ENCODE results near the gene MAP2K3. TPM values are rescaled to one million over a fixed set of nuclear protein-coding genes. Genes with fewer than 3 reads are reported as not detected.

The MAP2K3 gene
- total RNA-seq, 2 donors from 2014 or later = 15.3 to 48.1 TPM

GRCh38 chr17:21354796-21355385, 70.4 kb downstream of the MAP2K3 start:
- ATAC-seq (no peak), DNase-seq (no peak)
- 77 to 81% methylated on average over 10 to 13 of the region's 13 CpGs for WGBS, 2 donors
- Histone ChIP-seq H3K9me3 (no peaks in the 10 kb centered on the region), H3K27me3 (no peaks in the 10 kb centered on the region), H3K36me3 (replicated peaks in 1 of 2; ENCODE audit: insufficient read depth in 1 of 2, low read depth in 2 of 2) (no peaks in the 10 kb centered on the region), H3K4me3 (no peak overlapping the region), H3K4me1 (no peaks in the 10 kb centered on the region), H3K27ac (no peak overlapping the region)
- TF ChIP-seq POLR2A (IDR thresholded peaks at IDR 0.05) = no peak
- TF ChIP-seq CTCF (IDR thresholded peaks at IDR 0.05) = no peak
- intact Hi-C loops (cut with DNase I) = no loop called here

GRCh38 chr17:21355586-21355985, 71.1 kb downstream of the MAP2K3 start:
- Histone ChIP-seq H3K4me3 (no peak overlapping the region), H3K9me3 (no peaks in the 10 kb centered on the region), H3K27me3 (no peaks in the 10 kb centered on the region), H3K4me1 (no peaks in the 10 kb centered on the region), H3K36me3 (replicated peaks in 1 of 2; ENCODE audit: insufficient read depth in 1 of 2, low read depth in 2 of 2) (no peaks in the 10 kb centered on the region), H3K27ac (no peak overlapping the region)
- DNase-seq = no peak
- ATAC-seq = no peak
- no peak for TF ChIP-seq CTCF (IDR thresholded peaks at IDR 0.05)
- no peak for TF ChIP-seq POLR2A (IDR thresholded peaks at IDR 0.05)
- WGBS, 2 donors = 78 to 85% methylated on average over 8 to 12 of the region's 12 CpGs
- intact Hi-C loops (cut with DNase I) = no loop called here

GRCh38 chr17:21356537-21357127, 72.1 kb downstream of the MAP2K3 start:
- ATAC-seq = no peak

GRCh38 chr17:21357281-21357680, 72.8 kb downstream of the MAP2K3 start:
- ATAC-seq = no peak

More at GRCh38 chr17:21356537-21357127, 72.1 kb downstream of the MAP2K3 start:
- no peaks in the 10 kb centered on the region for H3K36me3 ChIP-seq (replicated peaks in 1 of 2; ENCODE audit: insufficient read depth in 1 of 2, low read depth in 2 of 2)
- DNase-seq = no peak
- H3K27me3 ChIP-seq = no peaks in the 10 kb centered on the region
- H3K9me3 ChIP-seq = no peaks in the 10 kb centered on the region
- intact Hi-C loops (cut with DNase I) = no loop called here
- no peak overlapping the region for H3K4me3 ChIP-seq
- no peak overlapping the region for H3K27ac ChIP-seq
- WGBS, 2 donors = 77 to 95% methylated on average over 2 of the region's 2 CpGs
- TF ChIP-seq CTCF (IDR thresholded peaks at IDR 0.05) = no peak
- TF ChIP-seq POLR2A (IDR thresholded peaks at IDR 0.05) = no peak
- no peaks in the 10 kb centered on the region for H3K4me1 ChIP-seq

More at GRCh38 chr17:21357281-21357680, 72.8 kb downstream of the MAP2K3 start:
- no peaks in the 10 kb centered on the region for H3K27me3 ChIP-seq
- no peak for DNase-seq
- H3K4me1 ChIP-seq = no peaks in the 10 kb centered on the region
- no peaks in the 10 kb centered on the region for H3K36me3 ChIP-seq (replicated peaks in 1 of 2; ENCODE audit: insufficient read depth in 1 of 2, low read depth in 2 of 2)
- H3K4me3 ChIP-seq = no peak overlapping the region
- TF ChIP-seq POLR2A (IDR thresholded peaks at IDR 0.05) (no peak), CTCF (IDR thresholded peaks at IDR 0.05) (no peak)
- intact Hi-C loops (cut with DNase I) = no loop called here
- no peak overlapping the region for H3K27ac ChIP-seq
- WGBS, 2 donors = 65 to 72% methylated on average over 5 of the region's 5 CpGs
- H3K9me3 ChIP-seq = no peaks in the 10 kb centered on the region
